ENCODE data around the gene DISC1.
A peak's percentile ranks its signal among the peaks of the same experiment; 100 is the strongest.
"Not testable (repeated sequence)": the region's sequence is repeated elsewhere in the genome, so short reads cannot be mapped to it uniquely, and the experiment has no call there.

Gene DISC1

DNA sequence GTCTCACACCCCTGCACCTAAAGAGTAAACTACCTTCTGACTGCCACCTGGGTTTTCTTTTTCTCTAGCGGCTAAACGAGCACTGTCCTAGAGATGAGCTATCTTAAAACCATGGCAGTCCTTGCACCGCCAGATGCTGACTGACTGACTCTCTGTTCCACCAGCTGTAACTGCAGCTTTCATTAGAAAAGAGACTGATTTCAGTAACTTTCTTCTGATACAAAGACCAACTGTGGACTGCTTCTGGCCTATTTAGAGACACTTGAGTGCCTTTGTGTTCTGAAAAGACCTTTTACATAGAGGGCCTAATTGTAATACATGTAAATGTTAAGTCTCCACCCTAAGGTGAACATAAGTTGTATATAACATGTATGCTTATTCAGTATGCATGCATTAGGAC is 152.5 kb downstream of the DISC1 start:
- no peak for DNase-seq

DNA sequence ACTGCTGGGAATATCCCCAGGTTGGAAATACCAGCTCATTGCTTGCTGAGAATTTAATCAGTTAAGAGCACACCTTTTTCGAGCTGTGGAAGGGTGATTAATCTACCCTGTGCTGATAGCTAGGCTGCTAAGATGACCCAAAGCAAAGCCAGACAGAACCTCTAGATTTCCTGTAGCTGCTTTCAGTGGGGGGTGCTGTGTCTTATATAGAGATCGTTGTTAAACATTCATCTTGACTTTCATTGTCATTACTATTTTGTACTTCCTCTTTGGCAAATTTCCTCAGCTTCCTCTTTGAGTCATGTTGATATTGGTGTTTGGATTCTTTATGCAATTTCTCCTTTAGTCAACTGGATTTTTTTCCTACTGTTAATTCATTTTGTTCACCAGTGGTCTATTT is 155.3 kb downstream of the DISC1 start:
- DNase-seq = no peak

GRCh38 chr1:231785073-231785472 is 158.5 kb downstream of the DISC1 start:
- not testable (repeated sequence) for DNase-seq

GRCh38 chr1:231786126-231786525 is 159.5 kb downstream of the DISC1 start:
- DNase-seq = no peak

- DNase-seq = no peak
These were observed 166.0 kb downstream of the DISC1 start for GRCh38 chr1:231792634-231793033.

DNA sequence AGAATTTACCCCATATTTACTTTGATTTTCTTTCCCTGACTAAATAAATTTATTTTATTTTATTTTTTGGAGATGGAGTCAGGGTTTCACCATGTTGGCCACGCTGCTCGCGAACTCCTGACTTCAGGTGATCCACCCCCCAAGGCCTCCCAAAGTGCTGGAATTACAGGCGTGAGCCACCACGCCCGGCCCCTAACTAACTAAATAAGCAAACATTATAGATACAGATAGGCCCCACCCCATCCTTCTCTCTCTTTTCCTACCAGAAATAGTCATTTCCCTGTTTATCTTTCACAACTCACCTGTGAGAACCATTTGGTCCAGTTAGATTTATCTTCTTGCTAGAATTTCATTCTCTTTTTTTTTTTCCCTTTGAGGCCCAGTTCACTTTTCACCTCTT is 167.3 kb downstream of the DISC1 start:
- no peak for DNase-seq

DNA sequence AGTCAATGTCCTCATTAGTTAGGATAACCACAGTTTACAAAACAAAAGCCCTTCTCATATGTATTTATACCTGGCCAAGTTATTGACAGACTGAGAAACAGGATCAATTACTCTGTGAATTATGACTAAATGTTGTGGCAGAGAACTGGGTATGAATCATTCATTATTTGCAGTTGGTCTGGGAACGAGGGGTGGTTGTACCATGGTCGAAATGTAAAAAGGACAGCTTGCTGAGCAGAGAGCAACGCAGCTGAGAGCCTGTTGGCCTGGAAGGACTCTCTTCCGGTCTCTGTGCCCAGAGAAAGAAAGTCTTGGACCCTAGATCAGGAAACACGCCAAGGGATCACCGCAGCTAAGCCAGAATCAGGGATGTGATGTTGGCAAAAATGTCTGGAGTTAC is 169.6 kb downstream of the DISC1 start:
- no peak for DNase-seq

- DNase-seq = no peak
These were observed 172.9 kb downstream of the DISC1 start for GRCh38 chr1:231799363-231799986.

GRCh38 chr1:231800108-231800507 is 173.5 kb downstream of the DISC1 start:
- DNase-seq = no peak

GRCh38 chr1:231801042-231801585 is 174.5 kb downstream of the DISC1 start:
- no peak for DNase-seq

DNA sequence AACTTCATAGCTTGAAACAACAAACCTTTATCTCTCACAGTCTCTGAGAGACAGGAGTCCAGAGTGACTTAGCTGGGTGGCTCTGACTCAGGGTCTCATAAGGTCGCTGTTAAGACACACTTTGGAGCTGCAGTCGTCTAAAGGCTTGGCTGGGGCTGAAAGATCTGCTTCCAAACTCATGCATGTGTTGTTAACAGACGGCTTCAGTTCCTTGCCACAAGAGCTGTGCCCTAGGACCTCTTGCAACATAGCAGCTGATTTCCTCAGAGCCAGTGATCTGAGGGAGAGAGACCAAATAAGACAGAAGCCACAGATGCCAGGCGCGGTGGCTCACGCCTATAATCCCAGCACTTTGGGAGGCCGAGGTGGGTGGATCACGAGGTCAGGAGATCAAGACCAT is 176.8 kb downstream of the DISC1 start:
- DNase-seq = no peak

GRCh38 chr1:231806623-231807495 is 180.3 kb downstream of the DISC1 start:
- peak; percentile 67 for DNase-seq

DNA sequence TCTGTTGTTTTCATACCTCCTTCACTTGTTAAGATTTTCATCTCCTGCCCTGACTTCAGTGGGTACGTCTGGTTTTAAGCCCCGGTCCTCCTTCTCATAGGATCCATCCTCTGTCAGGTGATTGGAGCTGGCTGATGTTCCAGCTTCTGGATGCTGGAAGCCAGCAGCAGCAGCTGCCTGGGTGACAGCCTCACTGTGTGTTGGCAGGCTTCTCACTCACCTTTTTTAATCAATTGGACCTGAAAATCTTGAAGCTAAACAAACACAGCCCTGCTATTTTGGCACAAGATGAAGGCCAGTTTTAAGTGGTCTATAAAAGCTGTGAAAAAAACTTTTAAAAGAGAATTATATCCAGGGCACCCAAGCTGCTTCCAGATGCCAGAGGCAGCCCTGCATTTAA is 181.0 kb downstream of the DISC1 start:
- DNase-seq = no peak

GRCh38 chr1:231808116-231808515 is 181.5 kb downstream of the DISC1 start:
- DNase-seq = no peak

GRCh38 chr1:231808990-231809389 is 182.4 kb downstream of the DISC1 start:
- no peak for DNase-seq

DNA sequence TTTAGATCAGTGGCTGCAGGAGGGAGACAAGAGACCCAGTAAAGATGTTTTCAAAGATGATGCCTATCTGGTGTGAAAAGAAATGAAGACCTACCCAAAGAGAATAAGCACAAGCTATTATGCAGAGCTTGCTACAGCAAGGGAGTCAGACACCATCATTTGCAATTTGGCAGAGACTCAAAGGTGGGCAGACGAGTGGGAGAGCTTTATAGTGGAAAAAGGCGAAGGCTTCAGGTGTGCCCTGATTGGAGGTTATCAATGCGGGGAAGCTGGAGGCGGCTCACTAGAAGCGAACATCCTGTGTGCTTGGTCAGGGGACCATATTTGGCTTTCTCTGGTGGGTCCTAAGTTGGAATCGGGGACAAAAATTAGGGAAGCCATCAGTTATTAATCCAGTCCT is 183.8 kb downstream of the DISC1 start:
- DNase-seq = no peak

GRCh38 chr1:231814021-231814420 is 187.4 kb downstream of the DISC1 start:
- no peak for DNase-seq

DNA sequence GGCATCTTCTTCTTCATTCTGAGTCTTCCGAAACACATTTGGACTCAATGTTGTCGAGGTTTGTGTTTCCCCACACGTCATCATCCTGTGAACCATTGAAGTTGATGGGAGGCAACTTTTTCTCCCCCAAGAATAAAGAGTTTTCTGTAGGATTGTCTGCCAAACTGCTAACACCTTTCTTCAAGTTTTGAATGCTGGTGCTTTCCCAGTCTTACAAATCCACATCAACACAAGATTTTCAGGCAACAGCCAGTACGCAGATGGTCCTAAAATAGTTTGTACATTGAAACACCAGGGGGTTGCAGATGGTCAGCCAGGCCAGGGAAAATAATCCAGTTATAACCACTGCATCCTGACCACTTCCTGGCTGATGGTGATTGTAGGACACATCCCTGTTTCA is 187.9 kb downstream of the DISC1 start:
- no peak for DNase-seq

- no peak for DNase-seq
These were observed 191.2 kb downstream of the DISC1 start for GRCh38 chr1:231817801-231818200.

GRCh38 chr1:231818337-231818736 is 191.7 kb downstream of the DISC1 start:
- DNase-seq = no peak

DNA sequence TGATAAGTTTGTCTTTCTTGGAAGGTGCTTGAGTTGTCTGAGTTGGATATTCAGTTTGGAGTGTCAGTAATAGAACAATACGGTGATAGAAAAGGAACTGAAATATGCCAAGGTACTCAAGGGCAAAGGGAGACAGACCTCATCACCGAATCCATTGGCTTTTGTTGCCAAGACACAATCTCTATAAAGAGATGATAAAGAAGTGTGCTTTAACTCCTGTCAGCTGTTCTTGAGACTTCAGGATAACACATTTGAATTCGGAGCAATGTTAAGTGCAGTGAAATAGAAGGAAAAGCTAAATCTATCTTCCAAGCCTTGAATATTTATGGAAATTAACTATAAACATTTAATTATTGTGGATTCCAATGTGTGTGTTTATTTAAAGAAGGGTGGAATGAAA is 194.7 kb downstream of the DISC1 start:
- no peak for DNase-seq

DNA sequence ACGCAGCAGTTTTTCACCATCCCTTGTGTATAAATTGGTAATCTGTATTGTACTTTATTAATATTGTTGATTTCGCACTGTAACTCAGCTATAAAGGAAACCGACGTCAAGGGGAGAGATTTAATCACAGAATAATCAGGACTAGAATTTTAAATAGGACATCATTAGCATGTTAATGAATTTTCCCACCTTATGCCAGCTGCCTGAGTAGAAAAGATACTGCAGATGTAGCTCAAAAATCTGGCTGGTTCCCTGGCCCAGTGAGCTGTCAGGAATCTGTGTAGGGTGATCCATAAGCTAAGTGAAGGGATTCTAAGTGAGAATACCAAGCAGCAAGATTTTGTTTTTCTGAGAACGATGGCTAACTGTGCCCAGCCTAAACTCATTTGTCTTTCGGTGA is 195.5 kb downstream of the DISC1 start:
- no peak for DNase-seq

DNA sequence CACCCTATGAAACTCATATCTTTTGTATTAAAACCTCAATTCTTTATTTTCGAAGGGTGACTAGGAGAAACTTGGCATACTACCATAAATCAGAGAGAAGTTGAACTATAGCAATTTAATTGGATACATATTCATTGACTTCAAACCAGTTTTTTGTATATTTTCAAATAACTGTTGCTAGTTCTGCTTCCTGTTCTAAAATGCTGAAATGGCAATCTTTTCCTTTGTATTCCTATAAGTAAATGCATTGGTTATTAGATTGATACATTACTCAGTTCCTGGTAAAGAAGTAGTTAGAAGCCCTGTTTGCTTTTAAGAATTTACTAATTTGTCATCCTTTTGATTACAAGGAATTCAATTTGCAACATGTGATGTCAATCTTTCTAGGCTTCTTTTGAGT is 200.0 kb downstream of the DISC1 start:
- DNase-seq = no peak

All from NCI-H774 (cell line).